Tibial nerve (tissue), 4 donors: ENCODE data around the gene ZNF281.
"Not testable (repeated sequence)": the region's sequence is repeated elsewhere in the genome, so short reads cannot be mapped to it uniquely, and the experiment has no call there.

Source experiments
- CTCF ChIP-seq, 5 experiments: fragments of 200-600 bp in 3 of 5; fragments of 450-650 bp in 2 of 5; sonication (generic) in 3 of 5; IDR thresholded peaks; one replicate each; pipeline ENCODE4 v1.5.1; 2016 to 2019; ENCODE audit warnings: antibody characterized with exemption in 5 of 5, mild to moderate bottlenecking in 3 of 5, moderate library complexity in 2 of 5
- EP300 ChIP-seq, 2 donors: sonication (generic); formaldehyde crosslinking; IDR thresholded peaks; one replicate each; pipeline ENCODE4 v1.6.1; 2017; ENCODE audit warnings: antibody characterized with exemption in 2 of 2, mild to moderate bottlenecking in 1 of 2
- POLR2A ChIP-seq, 2 donors: fragments of 450-650 bp; IDR thresholded peaks; one replicate each; pipeline ENCODE4 v1.6.1; 2017; ENCODE audit warnings: antibody characterized with exemption in 2 of 2, mild to moderate bottlenecking in 2 of 2, moderate library complexity in 2 of 2

- not testable (repeated sequence) for TF ChIP-seq EP300, CTCF, POLR2A (IDR thresholded peaks at IDR 0.05)
Measured at GRCh38 chr1:200438413-200438812, 28.6 kb upstream of the ZNF281 start.
